Omental fat pad (tissue), 4 donors: Measurements from ENCODE around the gene RAB3GAP2. TPM values are rescaled to one million over a fixed set of nuclear protein-coding genes. Genes with fewer than 3 reads are reported as not detected.
A peak's percentile ranks its signal among the peaks of the same experiment; 100 is the strongest.

Experiments
- ATAC-seq: fragments of 150-250 bp; one replicate; pipeline ENCODE4 v1.9.1; 2016; ENCODE audit warnings: mild to moderate bottlenecking, moderate library complexity; ENCODE audit not compliant: low FRiP score
- DNase-seq: peaks from one replicate; pipeline ENCODE4 v3.0.0-alpha.2; 2019; ENCODE audit warnings: low spot score
- CTCF ChIP-seq, 3 donors: fragments of 450-650 bp; IDR thresholded peaks; one replicate each; pipeline ENCODE4 v1.5.1; 2016 to 2017; ENCODE audit warnings: antibody characterized with exemption in 3 of 3, mild to moderate bottlenecking in 3 of 3, moderate library complexity in 2 of 3
- small RNA-seq: library from RNA; depleted of rRNA; stranded (forward); fragments of <200 nt; gene quantifications from one replicate; pipeline ENCODE3, GENCODE V24; 2016
- total RNA-seq, 4 donors: library from RNA; depleted of rRNA; stranded (reverse); fragments of >200 nt; gene quantifications; one replicate each; pipeline ENCODE4 v1.1.0, GENCODE V29; 2016

The RAB3GAP2 gene
- total RNA-seq, 4 donors from 2014 or later: 22.0 to 37.0 (median 30.4) TPM

- TF ChIP-seq CTCF (IDR thresholded peaks at IDR 0.05): no peak
- ATAC-seq (no peak), DNase-seq (no peak)
These were observed 172.4 kb downstream of the RAB3GAP2 start for GRCh38 chr1:220099826-220100225.

Small RNA genes lying within 50 kb of the gene (small RNA-seq; reads per million reads assigned to genes)
- 1.4 reads per million, percentile 15 among the genes with 10 or more reads in this experiment for gene MIR194-1
- 13.8 reads per million, percentile 90 among the genes with 10 or more reads in this experiment for gene MIR215
- not detected for gene MIR664A
- gene SNORA36B: not detected

Other genes with a start within 250 kb of the RAB3GAP2 start
- 10 to 100 TPM; 32.8 to 72.8 (median 50.0) TPM for gene EPRS1, start 225.9 kb downstream of the RAB3GAP2 start, total RNA-seq
- 10 to 100 TPM; 14.7 to 26.3 (median 20.5) TPM for gene BPNT1, start 182.7 kb downstream of the RAB3GAP2 start, total RNA-seq
- 10 to 100 TPM; 45.5 to 88.4 (median 68.8) TPM for gene IARS2, start 178.3 kb downstream of the RAB3GAP2 start, total RNA-seq